GM19328 (cell line): Measurements from ENCODE around the gene SPOCK1.
A peak's percentile ranks its signal among the peaks of the same experiment; 100 is the strongest.
"Not testable (repeated sequence)": the region's sequence is repeated elsewhere in the genome, so short reads cannot be mapped to it uniquely, and the experiment has no call there.

ENCODE experiments used
- ATAC-seq: cut with Tn5 transposase; IDR thresholded peaks from one replicate; pipeline ENCODE4 v1.9.1; 2021; ENCODE audit warnings: mild to moderate bottlenecking, moderate library complexity; ENCODE audit not compliant: unreplicated experiment

SPOCK1 gene

GRCh38 chr5:137498736-137499505 lies at the start of gene SPOCK1:
TSS of gene SPOCK1 (minus strand) at chr5:137499326.
- peak; percentile 84 for ATAC-seq

DNA sequence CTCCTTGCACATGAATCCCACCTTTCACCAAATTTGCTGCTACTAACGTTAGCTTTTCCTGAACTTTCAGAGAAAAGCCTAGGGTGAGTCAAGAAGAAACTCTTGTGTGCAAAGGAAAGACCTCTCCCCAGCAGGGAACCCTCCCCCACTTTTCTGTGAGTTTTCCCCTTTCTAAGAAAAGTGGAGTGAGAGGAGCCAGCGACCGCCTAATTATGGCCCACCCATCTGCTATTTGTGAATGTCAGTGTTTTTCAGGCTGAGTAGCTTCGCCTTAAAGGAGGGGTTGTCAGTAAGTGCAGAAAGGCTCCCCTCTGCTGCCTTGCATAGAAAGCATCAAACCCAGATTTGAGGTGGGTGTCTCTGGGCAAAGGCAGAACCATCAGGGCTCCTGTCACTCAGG lies 46.8 kb upstream of the SPOCK1 start:
- no peak for ATAC-seq

DNA sequence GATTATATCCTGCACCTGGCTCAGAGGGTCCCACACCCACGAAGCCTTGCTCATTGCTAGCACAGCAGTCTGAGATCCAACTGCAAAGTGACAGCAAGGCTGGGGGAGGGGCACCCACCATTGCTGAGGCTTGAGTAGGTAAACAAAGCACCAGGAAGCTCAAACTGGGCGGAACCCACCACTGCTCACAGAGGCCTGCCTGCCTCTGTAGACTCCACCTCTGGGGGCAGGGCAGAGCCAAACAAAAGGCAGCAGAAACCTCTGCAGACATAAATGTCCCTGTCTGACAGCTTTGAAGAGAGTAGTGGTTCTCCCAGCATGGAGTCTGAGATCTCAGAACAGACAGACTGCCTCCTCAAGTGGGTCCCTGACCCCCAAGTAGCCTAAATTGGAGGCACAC lies 36.3 kb upstream of the SPOCK1 start:
- ATAC-seq = not testable (repeated sequence)

DNA sequence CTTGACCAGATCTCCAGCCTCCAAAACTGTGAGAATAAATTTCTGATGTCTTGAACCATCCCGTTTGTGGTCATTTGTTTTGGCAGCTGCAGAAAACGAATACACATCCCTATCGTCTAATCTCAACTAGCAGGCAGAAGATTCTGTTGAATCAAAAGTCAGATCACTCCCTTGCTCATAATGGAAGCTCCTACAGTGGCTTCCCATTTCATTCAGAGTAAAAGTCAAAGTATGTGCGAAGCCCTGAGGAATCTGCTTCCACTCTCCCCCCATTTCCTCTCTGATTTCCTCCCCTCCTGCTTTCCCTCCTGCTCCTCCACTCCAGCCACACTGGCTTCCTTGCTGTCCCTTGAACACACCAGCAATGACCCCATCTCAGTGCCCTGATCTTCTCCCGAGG lies 34.8 kb upstream of the SPOCK1 start:
- no peak for ATAC-seq

DNA sequence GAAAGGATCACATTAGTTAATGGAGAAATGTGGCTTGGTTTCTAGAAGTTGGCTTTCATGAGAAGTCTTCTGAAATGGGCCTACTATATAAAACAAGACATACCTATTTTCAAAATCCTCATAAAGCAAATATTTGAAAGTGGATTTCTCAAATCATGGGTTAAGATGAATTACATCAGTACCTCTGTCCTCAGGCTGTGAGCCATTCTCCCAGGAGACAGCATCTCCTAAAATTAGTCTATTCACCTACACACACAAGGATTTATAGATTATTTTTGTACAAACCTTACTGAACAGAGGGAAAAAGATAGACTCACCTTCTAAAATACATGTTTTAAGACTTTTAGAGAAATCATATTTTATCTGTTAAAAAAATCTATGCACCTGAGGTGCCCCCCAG lies 32.1 kb upstream of the SPOCK1 start:
- ATAC-seq = no peak

DNA sequence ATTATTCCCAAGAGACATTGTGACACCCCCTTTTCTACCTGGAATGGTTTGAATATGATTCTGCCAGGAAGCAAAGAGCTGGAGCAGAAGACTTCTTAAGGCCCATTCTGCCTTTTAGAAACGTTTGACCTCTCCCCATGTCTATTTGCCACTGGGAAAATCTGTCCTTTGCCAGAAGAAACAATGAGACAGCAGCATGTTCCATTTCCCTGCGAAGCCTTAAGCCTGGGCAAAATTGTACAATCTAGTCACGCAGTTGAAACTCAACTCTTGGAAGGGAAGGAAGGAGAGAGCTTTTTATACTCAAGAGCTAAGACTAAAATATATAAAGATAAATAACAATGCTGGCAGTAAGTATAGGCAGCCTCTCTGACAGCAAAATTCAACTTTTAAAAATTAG lies 22.1 kb upstream of the SPOCK1 start:
- no peak for ATAC-seq

DNA sequence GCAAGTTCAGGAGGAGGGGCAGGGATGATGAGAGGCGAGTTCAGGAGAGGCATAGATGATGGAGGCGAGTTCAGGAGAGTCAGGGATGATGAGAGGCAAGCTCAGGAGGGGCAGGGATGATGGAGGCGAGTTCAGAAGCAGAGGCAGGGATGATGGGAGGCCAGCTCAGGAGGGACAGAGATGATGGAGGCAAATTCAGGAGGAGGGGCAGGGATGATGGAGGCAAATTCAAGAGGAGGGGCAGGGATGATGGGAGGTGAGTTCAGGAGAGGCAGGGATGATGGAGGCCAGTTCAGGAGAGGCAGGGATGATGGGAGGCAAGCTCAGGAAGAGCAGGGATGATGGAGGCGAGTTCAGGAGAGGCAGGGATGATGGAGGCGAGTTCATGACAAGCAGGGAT lies 17.8 kb upstream of the SPOCK1 start:
- no peak for ATAC-seq

- ATAC-seq = no peak
Measured at GRCh38 chr5:137516251-137516797, 17.2 kb upstream of the SPOCK1 start.

DNA sequence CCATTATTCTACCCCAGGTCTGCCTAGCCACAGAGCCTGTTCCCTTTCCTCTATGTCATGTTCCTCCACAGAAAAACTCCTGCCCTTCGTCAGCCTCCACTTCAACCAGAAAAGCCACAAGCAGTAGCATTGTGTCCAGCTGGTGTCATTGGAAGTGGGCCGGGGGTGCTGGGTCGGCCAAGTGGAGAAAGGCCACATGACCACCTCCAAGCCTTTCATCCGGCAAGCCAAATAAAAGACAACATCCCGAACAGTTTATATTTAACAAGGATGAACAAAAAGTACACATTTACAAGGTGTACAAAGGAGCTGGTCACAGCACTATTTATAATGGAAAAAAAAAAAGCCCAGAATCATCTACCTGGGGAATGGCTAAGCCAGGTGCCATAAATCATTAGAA lies 16.1 kb upstream of the SPOCK1 start:
- no peak for ATAC-seq

- ATAC-seq = no peak
Measured at GRCh38 chr5:137510671-137511070, 11.5 kb upstream of the SPOCK1 start.

GRCh38 chr5:137507150-137507549 lies 8.0 kb upstream of the SPOCK1 start:
- ATAC-seq = no peak

DNA sequence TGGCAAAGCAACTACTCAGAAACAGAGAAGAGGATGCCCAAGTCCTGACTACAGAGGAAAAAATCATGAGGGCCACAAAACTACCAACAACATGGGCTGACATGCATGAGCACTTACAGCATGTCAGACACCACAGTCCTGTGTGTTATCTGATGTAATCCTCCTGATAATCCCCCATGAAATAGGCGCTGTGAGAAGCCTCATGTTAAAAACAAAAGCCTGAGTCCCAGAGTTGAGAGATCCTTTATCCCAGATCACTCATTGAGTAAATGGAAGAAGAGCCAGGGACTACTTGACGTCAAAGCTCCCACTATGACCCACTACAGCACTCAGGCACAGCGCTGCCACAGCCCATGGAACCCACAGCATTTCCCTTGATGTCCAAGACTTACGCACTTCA lies 7.2 kb upstream of the SPOCK1 start:
- ATAC-seq = no peak

DNA sequence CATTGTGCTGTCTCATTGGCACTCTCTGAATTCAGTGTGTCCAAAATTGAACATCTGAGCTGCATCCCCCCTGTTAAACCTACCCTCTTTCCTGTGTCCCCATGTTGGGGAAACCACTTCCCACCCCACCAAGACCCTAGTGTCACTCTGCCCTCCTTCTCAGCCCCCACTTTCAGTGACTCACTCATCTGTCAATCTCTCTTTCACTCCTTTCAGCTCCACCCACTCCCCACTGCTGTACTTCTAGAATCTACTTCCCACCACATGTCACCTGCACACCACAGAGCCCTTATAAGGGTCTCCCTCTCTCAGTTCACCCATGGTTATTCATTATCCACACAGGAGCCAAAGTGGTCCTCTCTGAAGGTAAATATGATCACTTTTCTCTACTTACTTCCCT lies 5.8 kb upstream of the SPOCK1 start:
- ATAC-seq = no peak

GRCh38 chr5:137503456-137503855 lies 4.3 kb upstream of the SPOCK1 start:
- no peak for ATAC-seq

- ATAC-seq = no peak
Measured at GRCh38 chr5:137502632-137503031, 3.5 kb upstream of the SPOCK1 start.

GRCh38 chr5:137501846-137502406 lies 2.8 kb upstream of the SPOCK1 start:
- ATAC-seq = no peak

GRCh38 chr5:137501226-137501625 lies 2.1 kb upstream of the SPOCK1 start:
- ATAC-seq = no peak

- no peak for ATAC-seq
Measured at GRCh38 chr5:137500615-137501225, 1.6 kb upstream of the SPOCK1 start.

- ATAC-seq = not testable (repeated sequence)
Measured at GRCh38 chr5:137499506-137499847, 351 bp upstream of the SPOCK1 start.

- no peak for ATAC-seq
Measured at GRCh38 chr5:137498301-137498735, 808 bp downstream of the SPOCK1 start.

- no peak for ATAC-seq
Measured at GRCh38 chr5:137497396-137498290, 1.5 kb downstream of the SPOCK1 start.
